GM10248 (cell line): ENCODE results near the gene GAB2.

Experiments used
- CTCF ChIA-PET: fragments of 300-600 bp; sonication (Branson Sonifier 250); formaldehyde crosslinking; extraction: SDS; loops from one replicate; lab custom pipeline; 2021; ENCODE audit warnings: antibody characterized with exemption; lab: Yijun Ruan, JAX
- POLR2A ChIA-PET: fragments of 350-650 bp; sonication (Branson Sonifier 250); formaldehyde crosslinking; extraction: SDS; loops from one replicate; lab custom pipeline; 2020; ENCODE audit warnings: antibody characterized with exemption; lab: Yijun Ruan, JAX
- DNase-seq: peaks from one replicate; pipeline ENCODE4 v3.0.0; 2012; ENCODE audit errors: extremely low spot score
- CTCF ChIP-seq: IDR thresholded peaks from 2 replicates; pipeline ENCODE4 v1.5.1; 2012; ENCODE audit warnings: mild to moderate bottlenecking, low read depth; ENCODE audit errors: extremely low read depth, missing control alignments, control extremely low read depth

GAB2 gene

GRCh38 chr11:78399136-78399535, 18.5 kb downstream of the GAB2 start:
- TF ChIP-seq CTCF = no peak
- DNase-seq = no peak
- CTCF ChIA-PET = interaction anchor here (0.8 to 1.9 kb wide), 8 partner anchors 9 to 188 kb away, joined by 3 to 8 read pairs (median 4); no protein-coding TSS in a partner anchor
- POLR2A ChIA-PET = no interaction called here

- no peak for TF ChIP-seq CTCF
- DNase-seq = no peak
- CTCF ChIA-PET = interaction anchor here (0.8 to 1.9 kb wide), 8 partner anchors 9 to 188 kb away, joined by 3 to 8 read pairs (median 4); no protein-coding TSS in a partner anchor
- POLR2A ChIA-PET = interaction anchor here (0.6 kb wide), 1 partner anchor 270 kb away, joined by 3 read pairs; no protein-coding TSS in a partner anchor
These were observed 18.9 kb downstream of the GAB2 start for GRCh38 chr11:78398715-78399114.

GRCh38 chr11:78397398-78397797, 20.2 kb downstream of the GAB2 start:
- DNase-seq = no peak
- CTCF ChIA-PET = interaction anchor here (1.3 to 1.5 kb wide), 3 partner anchors 18 to 170 kb away, joined by 3 to 8 read pairs (median 5); no protein-coding TSS in a partner anchor
- POLR2A ChIA-PET = no interaction called here
- TF ChIP-seq CTCF = no peak

GRCh38 chr11:78395597-78395996, 22.0 kb downstream of the GAB2 start:
- no peak for TF ChIP-seq CTCF
- ChIA-PET POLR2A (interaction anchor here (0.6 kb wide), 1 partner anchor 20 kb away, joined by 6 read pairs; no protein-coding TSS in a partner anchor), CTCF (interaction anchor here (0.8 to 2.0 kb wide), 3 partner anchors 14 to 44 kb away, joined by 3 to 6 read pairs (median 5); no protein-coding TSS in a partner anchor)
- DNase-seq = no peak

- CTCF ChIA-PET = interaction anchor here (0.6 to 1.1 kb wide), 2 partner anchors 8 to 30 kb away, joined by 3 read pairs; no protein-coding TSS in a partner anchor
- no peak for DNase-seq
- TF ChIP-seq CTCF = no peak
- POLR2A ChIA-PET = no interaction called here
These were observed 24.8 kb downstream of the GAB2 start for GRCh38 chr11:78392854-78393253.

GRCh38 chr11:78391424-78391823, 26.2 kb downstream of the GAB2 start:
- ChIA-PET POLR2A (no interaction called here), CTCF (interaction anchor here (1.0 to 1.2 kb wide), 3 partner anchors 14 to 178 kb away, joined by 3 read pairs; no protein-coding TSS in a partner anchor)
- no peak for DNase-seq
- no peak for TF ChIP-seq CTCF
